Mesothelial cell of epicardium (in vitro differentiated cells): ENCODE data around the gene MYO1C. TPM values are rescaled to one million over a fixed set of nuclear protein-coding genes. Genes with fewer than 3 reads are reported as not detected.

Source experiments
- DNase-seq, 2 experiments: peaks; one replicate each; pipeline ENCODE4 v3.0.0; 2021; ENCODE audit warnings: low spot score in 2 of 2; ENCODE audit not compliant: unreplicated experiment in 2 of 2
- H3K27ac Mint-ChIP-seq: 2 replicates; pipeline ENCODE4 v1.8.0; 2021; ENCODE audit warnings: mixed read lengths
- H3K27me3 Mint-ChIP-seq: 2 replicates; pipeline ENCODE4 v1.8.0; 2021; ENCODE audit warnings: low read depth, mixed read lengths
- H3K36me3 Mint-ChIP-seq: 2 replicates; pipeline ENCODE4 v1.8.0; 2021; ENCODE audit warnings: mixed read lengths
- H3K4me1 Mint-ChIP-seq: 2 replicates; pipeline ENCODE4 v1.8.0; 2021; ENCODE audit warnings: mixed read lengths
- H3K4me3 Mint-ChIP-seq: 2 replicates; pipeline ENCODE4 v1.8.0; 2021; ENCODE audit warnings: mild to moderate bottlenecking, moderate library complexity, mixed read lengths
- H3K9me3 Mint-ChIP-seq: 2 replicates; pipeline ENCODE4 v1.8.0; 2021; ENCODE audit warnings: mixed read lengths
- total RNA-seq: library from RNA; stranded (reverse); gene quantifications from 3 replicates; pipeline ENCODE4 v1.2.1, GENCODE V29; 2021
- TF ChIP-seq, protein P1 (sequence below): fragments of 200-600 bp; sonication (generic); IDR thresholded peaks from one replicate; pipeline ENCODE4 v1.5.0; 2021; ENCODE audit warnings: antibody characterized with exemption; ENCODE audit not compliant: unreplicated experiment

The MYO1C gene
- total RNA-seq, 1 donor from 2014 or later: 149 TPM

- Mint-ChIP-seq H3K4me3 (no peak overlapping the region), H3K27me3 (no peaks in the 10 kb centered on the region), H3K27ac (no peak overlapping the region), H3K36me3 (peaks cover 6% of the 10 kb centered on the region), H3K4me1 (peaks cover 12% of the 10 kb centered on the region), H3K9me3 (no peaks in the 10 kb centered on the region)
- TF ChIP-seq, protein P1, sequence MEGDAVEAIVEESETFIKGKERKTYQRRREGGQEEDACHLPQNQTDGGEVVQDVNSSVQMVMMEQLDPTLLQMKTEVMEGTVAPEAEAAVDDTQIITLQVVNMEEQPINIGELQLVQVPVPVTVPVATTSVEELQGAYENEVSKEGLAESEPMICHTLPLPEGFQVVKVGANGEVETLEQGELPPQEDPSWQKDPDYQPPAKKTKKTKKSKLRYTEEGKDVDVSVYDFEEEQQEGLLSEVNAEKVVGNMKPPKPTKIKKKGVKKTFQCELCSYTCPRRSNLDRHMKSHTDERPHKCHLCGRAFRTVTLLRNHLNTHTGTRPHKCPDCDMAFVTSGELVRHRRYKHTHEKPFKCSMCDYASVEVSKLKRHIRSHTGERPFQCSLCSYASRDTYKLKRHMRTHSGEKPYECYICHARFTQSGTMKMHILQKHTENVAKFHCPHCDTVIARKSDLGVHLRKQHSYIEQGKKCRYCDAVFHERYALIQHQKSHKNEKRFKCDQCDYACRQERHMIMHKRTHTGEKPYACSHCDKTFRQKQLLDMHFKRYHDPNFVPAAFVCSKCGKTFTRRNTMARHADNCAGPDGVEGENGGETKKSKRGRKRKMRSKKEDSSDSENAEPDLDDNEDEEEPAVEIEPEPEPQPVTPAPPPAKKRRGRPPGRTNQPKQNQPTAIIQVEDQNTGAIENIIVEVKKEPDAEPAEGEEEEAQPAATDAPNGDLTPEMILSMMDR: no peak
- no peak for DNase-seq
Observed at GRCh38 chr17:1519678-1520077, 27.2 kb upstream of the MYO1C start.

- Mint-ChIP-seq H3K27me3 (no peaks in the 10 kb centered on the region), H3K9me3 (no peaks in the 10 kb centered on the region), H3K4me1 (peaks cover 12% of the 10 kb centered on the region), H3K4me3 (peak overlapping the region; percentile 66), H3K36me3 (peaks cover 6% of the 10 kb centered on the region), H3K27ac (peak overlapping the region; percentile 71)
- TF ChIP-seq, protein P1: no peak
- DNase-seq: no peak
Observed at GRCh38 chr17:1518410-1518809, 25.9 kb upstream of the MYO1C start.

- H3K9me3 Mint-ChIP-seq: no peaks in the 10 kb centered on the region
- H3K27ac Mint-ChIP-seq: peak within 1 kb of the TSS; percentile 91
- H3K4me1 Mint-ChIP-seq: peaks cover 12% of the 10 kb centered on the region
- no peaks in the 10 kb centered on the region for H3K27me3 Mint-ChIP-seq
- TF ChIP-seq, protein P1: no peak
- H3K36me3 Mint-ChIP-seq: peaks cover 6% of the 10 kb centered on the region
- peak; percentile 93 to 95 for DNase-seq
- H3K4me3 Mint-ChIP-seq: peak within 1 kb of the TSS; percentile 83
Observed at GRCh38 chr17:1516388-1517161, 24.1 kb upstream of the MYO1C start, which contains the start of gene INPP5K. Gene INPP5K (minus strand): TSS chr17:1516612. CDS start chr17:1516499, 113 bp downstream.

- Mint-ChIP-seq H3K4me1 (peaks cover 12% of the 10 kb centered on the region), H3K9me3 (no peaks in the 10 kb centered on the region), H3K4me3 (peak overlapping the region; percentile 83), H3K27me3 (no peaks in the 10 kb centered on the region), H3K27ac (peak overlapping the region; percentile 91), H3K36me3 (peaks cover 6% of the 10 kb centered on the region)
- TF ChIP-seq, protein P1: peak; percentile 51
- DNase-seq: peak in 1 of 2 experiments; percentile 59
Observed at GRCh38 chr17:1515640-1516387, 23.3 kb upstream of the MYO1C start.

DNA sequence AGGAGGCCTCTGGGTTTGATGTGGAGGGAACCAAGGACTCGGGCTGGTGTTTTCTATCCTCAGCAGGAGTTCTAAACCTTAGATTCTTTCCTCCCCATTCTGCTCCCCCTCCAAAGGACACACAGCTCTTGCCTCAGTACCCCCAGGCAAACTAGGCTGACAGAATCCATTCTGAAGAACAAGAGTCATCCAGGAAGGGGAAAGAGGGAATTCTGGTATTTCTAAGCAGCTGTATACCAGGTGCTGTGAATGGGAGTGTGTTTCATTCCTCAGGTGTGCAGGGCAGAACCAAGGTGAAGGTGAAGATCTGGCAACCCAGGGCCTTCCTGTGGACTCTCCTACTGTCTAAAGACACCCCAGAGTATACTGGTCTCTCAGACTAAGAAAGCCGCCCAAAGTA lies 19.9 kb upstream of the MYO1C start:
- Mint-ChIP-seq H3K4me3 (no peak overlapping the region), H3K27ac (no peak overlapping the region), H3K27me3 (no peaks in the 10 kb centered on the region), H3K9me3 (no peaks in the 10 kb centered on the region), H3K4me1 (peaks cover 8% of the 10 kb centered on the region), H3K36me3 (peaks cover 5% of the 10 kb centered on the region)
- DNase-seq: no peak
- TF ChIP-seq, protein P1: no peak
